Glutamatergic neuron (in vitro differentiated cells): Measurements from ENCODE around the gene EPB41L2. TPM values are rescaled to one million over a fixed set of nuclear protein-coding genes. Genes with fewer than 3 reads are reported as not detected.

ENCODE experiments used
- DNase-seq: peaks from one replicate; pipeline ENCODE4 v3.0.0; 2022
- H3K27ac Mint-ChIP-seq: one replicate; pipeline ENCODE4 v1.8.0; 2020; ENCODE audit warnings: mild to moderate bottlenecking, mixed read lengths, inconsistent platforms; ENCODE audit not compliant: unreplicated experiment
- H3K27me3 Mint-ChIP-seq: one replicate; pipeline ENCODE4 v1.8.0; 2020; ENCODE audit warnings: mild to moderate bottlenecking, moderate library complexity, mixed read lengths, inconsistent platforms; ENCODE audit not compliant: unreplicated experiment
- H3K36me3 Mint-ChIP-seq: one replicate; pipeline ENCODE4 v1.8.0; 2020; ENCODE audit warnings: mild to moderate bottlenecking, mixed read lengths, inconsistent platforms; ENCODE audit not compliant: unreplicated experiment
- H3K4me1 Mint-ChIP-seq: one replicate; pipeline ENCODE4 v1.8.0; 2020; ENCODE audit warnings: mild to moderate bottlenecking, low read depth, mixed read lengths, inconsistent platforms; ENCODE audit not compliant: unreplicated experiment
- H3K4me3 Mint-ChIP-seq: one replicate; pipeline ENCODE4 v1.8.0; 2020; ENCODE audit warnings: mild to moderate bottlenecking, mixed read lengths, inconsistent platforms; ENCODE audit not compliant: unreplicated experiment
- H3K9me3 Mint-ChIP-seq: one replicate; pipeline ENCODE4 v1.8.0; 2020; ENCODE audit warnings: mild to moderate bottlenecking, moderate library complexity, mixed read lengths, inconsistent platforms; ENCODE audit not compliant: unreplicated experiment
- total RNA-seq: library from RNA; stranded (reverse); fragmentation: NEBNext Ultra II Directional; extraction: Animal tissue kit (Norgen Biotek cat#: 25700); gene quantifications from one replicate; pipeline ENCODE4 v1.2.1, GENCODE V29; 2021; ENCODE audit not compliant: unreplicated experiment
- TF ChIP-seq, protein P1 (sequence below): fragments of 200-600 bp; sonication (generic); IDR thresholded peaks from one replicate; pipeline ENCODE4 v1.5.0; 2021; ENCODE audit not compliant: partially characterized antibody, unreplicated experiment

EPB41L2 gene
- total RNA-seq, 1 donor from 2014 or later = 36.2 TPM

DNA sequence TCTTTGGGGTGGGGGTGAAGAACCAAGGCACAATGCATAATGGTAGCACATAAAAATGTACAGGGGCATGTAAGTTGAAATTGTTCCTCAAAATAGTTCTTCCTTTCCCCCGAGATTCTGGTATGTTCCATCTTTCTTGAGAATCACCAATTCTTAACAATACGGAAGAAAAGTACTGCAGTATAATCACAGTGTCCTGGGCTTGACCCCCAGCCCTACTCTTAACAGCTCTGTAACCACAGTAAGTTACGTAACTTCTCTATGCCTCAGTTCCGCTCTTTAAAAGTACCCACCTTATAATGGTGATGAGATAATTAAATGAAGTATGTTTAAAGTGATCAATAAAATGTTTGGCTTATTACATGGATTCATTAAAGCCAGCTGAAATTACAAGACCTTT, 131.4 kb downstream of the EPB41L2 start:
- no peaks in the 10 kb centered on the region for H3K9me3 Mint-ChIP-seq
- peaks cover 4% of the 10 kb centered on the region for H3K27me3 Mint-ChIP-seq
- H3K4me1 Mint-ChIP-seq = peaks cover 3% of the 10 kb centered on the region
- TF ChIP-seq, protein P1, sequence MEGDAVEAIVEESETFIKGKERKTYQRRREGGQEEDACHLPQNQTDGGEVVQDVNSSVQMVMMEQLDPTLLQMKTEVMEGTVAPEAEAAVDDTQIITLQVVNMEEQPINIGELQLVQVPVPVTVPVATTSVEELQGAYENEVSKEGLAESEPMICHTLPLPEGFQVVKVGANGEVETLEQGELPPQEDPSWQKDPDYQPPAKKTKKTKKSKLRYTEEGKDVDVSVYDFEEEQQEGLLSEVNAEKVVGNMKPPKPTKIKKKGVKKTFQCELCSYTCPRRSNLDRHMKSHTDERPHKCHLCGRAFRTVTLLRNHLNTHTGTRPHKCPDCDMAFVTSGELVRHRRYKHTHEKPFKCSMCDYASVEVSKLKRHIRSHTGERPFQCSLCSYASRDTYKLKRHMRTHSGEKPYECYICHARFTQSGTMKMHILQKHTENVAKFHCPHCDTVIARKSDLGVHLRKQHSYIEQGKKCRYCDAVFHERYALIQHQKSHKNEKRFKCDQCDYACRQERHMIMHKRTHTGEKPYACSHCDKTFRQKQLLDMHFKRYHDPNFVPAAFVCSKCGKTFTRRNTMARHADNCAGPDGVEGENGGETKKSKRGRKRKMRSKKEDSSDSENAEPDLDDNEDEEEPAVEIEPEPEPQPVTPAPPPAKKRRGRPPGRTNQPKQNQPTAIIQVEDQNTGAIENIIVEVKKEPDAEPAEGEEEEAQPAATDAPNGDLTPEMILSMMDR = no peak
- no peak overlapping the region for H3K27ac Mint-ChIP-seq
- no peak for DNase-seq
- no peaks in the 10 kb centered on the region for H3K36me3 Mint-ChIP-seq
- H3K4me3 Mint-ChIP-seq = no peak overlapping the region

DNA sequence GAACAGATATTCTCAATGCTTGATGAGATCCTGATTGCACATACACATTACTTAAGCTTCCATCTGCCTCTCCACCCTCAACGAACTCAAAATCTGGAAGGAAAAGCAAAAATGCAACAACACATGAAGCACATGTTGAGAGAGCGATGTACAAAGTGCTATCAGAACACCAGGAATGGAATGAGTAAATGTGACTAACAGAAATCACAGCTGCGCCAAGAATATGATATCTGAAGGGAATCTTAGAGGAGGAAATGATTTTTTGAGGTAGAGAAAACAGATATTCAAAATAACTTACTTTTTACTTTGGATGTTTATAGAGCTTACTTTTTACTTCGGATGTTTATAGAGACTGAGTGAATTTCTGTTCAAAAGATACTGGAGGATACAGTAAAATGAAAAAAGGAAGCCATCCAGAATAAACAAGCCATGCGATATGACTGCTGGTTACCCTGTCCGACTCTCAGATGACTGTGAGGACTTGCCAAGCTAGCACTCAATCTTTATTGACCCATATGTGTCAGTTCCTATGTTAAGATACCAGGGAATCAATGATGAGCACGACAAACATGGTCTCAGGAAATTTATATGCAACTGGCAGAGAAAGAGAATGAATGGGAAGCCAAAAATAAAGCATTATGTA, 133.9 kb downstream of the EPB41L2 start:
- Mint-ChIP-seq H3K4me1 (peaks cover 3% of the 10 kb centered on the region), H3K36me3 (no peaks in the 10 kb centered on the region), H3K27me3 (peaks cover 4% of the 10 kb centered on the region), H3K4me3 (no peak overlapping the region), H3K9me3 (no peaks in the 10 kb centered on the region), H3K27ac (no peak overlapping the region)
- DNase-seq = no peak
- TF ChIP-seq, protein P1 = no peak

DNA sequence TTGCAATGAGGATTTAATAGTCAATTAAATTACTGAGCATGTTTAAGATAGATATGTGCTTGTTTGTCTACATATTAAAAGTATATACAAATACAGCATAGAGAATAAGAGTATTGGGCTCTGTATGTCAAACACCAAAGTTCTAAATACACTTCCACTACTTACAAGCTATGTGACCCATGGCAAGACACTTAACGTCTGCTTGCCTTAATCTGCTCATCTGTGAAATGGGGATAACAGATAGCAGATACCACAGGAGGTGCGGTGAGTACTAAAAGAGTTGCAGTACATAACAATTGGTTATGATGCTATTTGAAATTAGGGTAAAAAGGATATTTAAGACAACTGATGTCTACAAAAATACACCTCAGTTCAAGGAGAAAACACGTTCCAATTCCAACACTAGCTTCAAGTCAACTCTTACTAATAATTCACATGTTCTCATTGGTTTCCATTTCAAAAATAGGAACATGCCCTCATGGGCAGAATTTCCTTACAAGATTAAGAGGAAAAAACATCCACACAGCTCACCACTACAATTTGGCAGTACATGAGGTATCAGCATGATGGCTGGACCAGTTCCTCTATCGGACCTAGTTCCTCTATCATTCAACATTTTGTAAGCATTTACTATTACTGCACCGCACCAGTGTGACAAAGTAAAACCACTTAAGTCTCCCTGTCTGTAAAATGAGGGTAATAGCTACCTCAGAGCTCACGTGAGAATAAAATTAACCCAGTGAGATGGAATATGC, 134.7 kb downstream of the EPB41L2 start:
- no peak overlapping the region for H3K4me3 Mint-ChIP-seq
- TF ChIP-seq, protein P1 = no peak
- peaks cover 3% of the 10 kb centered on the region for H3K4me1 Mint-ChIP-seq
- no peaks in the 10 kb centered on the region for H3K36me3 Mint-ChIP-seq
- H3K27me3 Mint-ChIP-seq = peaks cover 4% of the 10 kb centered on the region
- peak overlapping the region; percentile 6 for H3K27ac Mint-ChIP-seq
- no peaks in the 10 kb centered on the region for H3K9me3 Mint-ChIP-seq
- DNase-seq = no peak

DNA sequence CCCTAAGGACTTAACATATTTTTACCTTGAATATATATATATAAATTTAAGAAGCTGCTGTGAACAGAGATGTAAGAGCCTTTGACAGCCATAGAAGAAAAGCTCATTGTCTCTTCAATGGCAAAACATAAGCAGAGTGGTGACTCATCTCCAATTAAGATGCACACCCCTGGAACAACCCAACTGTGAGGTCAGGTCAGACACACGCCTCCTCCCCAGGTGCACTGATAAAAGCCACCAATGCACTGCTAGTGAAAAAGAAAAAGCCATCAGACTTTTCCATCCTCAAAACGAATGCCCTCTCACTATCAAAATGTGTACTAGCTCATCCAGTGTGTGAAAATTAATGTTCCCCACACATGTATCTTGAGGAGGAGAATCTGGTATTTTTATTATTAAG, 135.7 kb downstream of the EPB41L2 start:
- no peak overlapping the region for H3K4me3 Mint-ChIP-seq
- H3K27me3 Mint-ChIP-seq = peaks cover 4% of the 10 kb centered on the region
- DNase-seq = no peak
- no peak overlapping the region for H3K27ac Mint-ChIP-seq
- H3K4me1 Mint-ChIP-seq = peaks cover 3% of the 10 kb centered on the region
- no peaks in the 10 kb centered on the region for H3K36me3 Mint-ChIP-seq
- H3K9me3 Mint-ChIP-seq = no peaks in the 10 kb centered on the region
- TF ChIP-seq, protein P1 = no peak

DNA sequence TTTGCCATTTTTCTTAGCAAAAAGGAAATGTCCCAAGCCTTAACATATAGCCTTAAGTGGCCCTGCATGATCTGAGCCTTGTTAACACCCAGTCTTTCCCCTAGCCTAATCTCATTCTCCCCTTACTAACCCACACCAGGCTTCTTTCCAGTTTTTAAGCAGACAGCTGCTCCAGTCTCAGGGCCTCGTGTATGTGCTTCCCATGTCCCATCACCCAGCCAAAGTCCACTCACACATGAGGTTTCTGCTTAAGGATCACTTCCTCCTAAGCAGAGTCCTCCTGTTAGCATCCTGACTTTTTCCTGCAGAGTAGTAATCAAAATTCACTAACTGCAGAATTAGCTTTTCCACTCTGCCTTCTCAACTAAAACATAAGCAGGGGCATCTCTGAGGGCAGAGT, 139.7 kb downstream of the EPB41L2 start:
- TF ChIP-seq, protein P1 = no peak
- Mint-ChIP-seq H3K9me3 (no peaks in the 10 kb centered on the region), H3K27me3 (no peaks in the 10 kb centered on the region), H3K27ac (no peak overlapping the region), H3K4me1 (no peaks in the 10 kb centered on the region), H3K4me3 (no peak overlapping the region), H3K36me3 (no peaks in the 10 kb centered on the region)
- DNase-seq = no peak
